G401 (cell line): Measurements from ENCODE around the gene MAPK9. TPM values are rescaled to one million over a fixed set of nuclear protein-coding genes. Genes with fewer than 3 reads are reported as not detected.

ENCODE experiments used
- DNase-seq: peaks from one replicate; pipeline ENCODE4 v3.0.0-alpha.2; 2015; ENCODE audit warnings: low spot score
- in situ Hi-C: cut with HindIII; loops from 2 replicates; pipeline ENCODE4 v1.10.0; 2016; ENCODE audit warnings: low sequenced_read_pairs, mixed read lengths
- total RNA-seq: library from RNA; depleted of rRNA; stranded (reverse); fragments of >200 nt; shearing (Covaris generic); gene quantifications from 2 replicates; pipeline ENCODE4 v1.2.3, GENCODE V29; 2014; rRNA removed

Gene MAPK9
- 44.2 and 83.2 TPM in 2 replicates for total RNA-seq

DNA sequence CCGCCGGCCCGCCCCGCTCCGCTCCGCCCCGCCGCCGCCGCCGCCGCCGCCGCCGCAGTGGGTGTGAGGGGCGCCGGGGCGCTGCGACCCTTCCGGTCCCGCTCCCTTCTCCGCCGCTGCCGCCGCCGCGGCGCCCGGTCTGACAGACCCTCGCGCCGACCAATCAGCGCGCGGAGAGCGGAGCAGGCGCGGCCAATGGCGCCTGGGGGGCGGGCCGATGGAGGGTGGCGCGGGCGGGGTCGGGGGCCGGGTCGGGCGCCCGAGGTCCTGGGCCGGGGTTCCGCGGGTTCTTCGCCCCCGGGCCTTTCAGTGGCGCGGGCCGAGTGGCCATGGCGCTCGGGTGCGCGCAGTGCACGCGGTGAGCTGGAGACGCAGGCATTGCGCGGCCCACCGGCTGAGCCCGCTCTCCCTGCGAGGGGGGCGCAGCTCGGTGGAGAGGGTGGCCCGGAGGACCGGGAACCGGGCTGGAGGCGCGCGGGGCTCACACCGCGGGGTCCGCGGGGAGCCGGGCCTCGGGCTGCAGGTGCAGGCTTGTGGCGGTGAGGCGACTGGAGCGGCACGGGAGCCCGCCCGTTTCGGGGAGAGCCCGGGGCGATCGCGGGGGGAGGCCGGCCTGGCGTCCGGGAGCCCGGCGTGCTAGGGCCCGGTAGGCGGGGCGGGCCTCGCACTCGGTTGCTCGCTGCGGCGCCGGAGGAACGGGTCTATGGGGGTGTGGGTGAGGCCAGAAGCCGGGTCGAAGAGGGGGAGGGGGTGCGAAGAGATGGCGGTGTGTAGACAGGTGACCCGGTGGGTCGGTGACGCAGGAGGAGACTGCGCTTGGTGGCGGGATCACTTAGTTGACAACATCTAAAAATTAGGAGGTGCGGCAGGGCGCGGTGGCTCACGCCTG lies at the start of gene MAPK9:
Gene MAPK9, minus strand, starts transcription at position 141 of the 889 bp plus-strand sequence. CDS start 11,522 bp downstream, outside the sequence.
- DNase-seq = peak; percentile 83
- in situ Hi-C loops = no loop called here

DNA sequence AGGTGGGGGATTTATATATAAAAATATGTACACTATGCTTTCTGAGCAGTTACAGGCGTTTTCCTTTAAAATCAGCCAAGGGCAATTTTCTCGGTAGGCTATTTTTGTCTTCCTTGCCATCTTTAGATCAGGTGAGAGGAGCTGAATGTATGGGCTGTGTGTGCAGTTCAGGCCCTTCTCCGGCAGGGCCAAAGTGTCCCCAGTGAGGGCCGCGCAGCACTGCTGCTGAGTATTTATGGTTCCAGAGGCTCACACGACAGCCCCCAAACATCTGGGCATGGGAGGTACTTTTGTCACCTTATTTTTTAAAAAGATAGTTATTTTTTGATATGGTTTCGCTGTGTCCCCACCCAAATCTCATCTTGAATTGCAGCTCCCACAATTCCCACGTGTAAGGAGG lies 49.7 kb upstream of the MAPK9 start:
- DNase-seq = no peak
- in situ Hi-C loops = no loop called here

DNA sequence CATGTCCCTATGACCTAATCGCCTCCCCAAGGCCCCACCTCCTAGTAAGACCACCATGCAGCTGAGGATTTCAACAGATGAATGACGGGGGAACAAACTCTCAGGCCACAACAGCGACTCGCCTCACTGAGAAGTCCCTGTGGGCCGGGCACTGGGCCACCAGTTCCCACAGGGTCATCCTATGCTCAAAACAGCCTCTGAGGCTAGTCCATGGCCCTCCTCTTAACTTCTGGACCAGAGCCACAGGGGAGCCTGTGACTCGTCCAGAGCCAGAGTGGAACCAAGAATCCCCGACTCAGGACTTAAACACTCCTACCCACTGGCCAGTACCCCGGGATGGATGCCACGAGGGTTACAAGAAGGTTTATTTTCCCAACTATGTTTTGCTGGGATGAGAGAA lies 49.0 kb upstream of the MAPK9 start:
- no peak for DNase-seq
- in situ Hi-C loops = no loop called here

DNA sequence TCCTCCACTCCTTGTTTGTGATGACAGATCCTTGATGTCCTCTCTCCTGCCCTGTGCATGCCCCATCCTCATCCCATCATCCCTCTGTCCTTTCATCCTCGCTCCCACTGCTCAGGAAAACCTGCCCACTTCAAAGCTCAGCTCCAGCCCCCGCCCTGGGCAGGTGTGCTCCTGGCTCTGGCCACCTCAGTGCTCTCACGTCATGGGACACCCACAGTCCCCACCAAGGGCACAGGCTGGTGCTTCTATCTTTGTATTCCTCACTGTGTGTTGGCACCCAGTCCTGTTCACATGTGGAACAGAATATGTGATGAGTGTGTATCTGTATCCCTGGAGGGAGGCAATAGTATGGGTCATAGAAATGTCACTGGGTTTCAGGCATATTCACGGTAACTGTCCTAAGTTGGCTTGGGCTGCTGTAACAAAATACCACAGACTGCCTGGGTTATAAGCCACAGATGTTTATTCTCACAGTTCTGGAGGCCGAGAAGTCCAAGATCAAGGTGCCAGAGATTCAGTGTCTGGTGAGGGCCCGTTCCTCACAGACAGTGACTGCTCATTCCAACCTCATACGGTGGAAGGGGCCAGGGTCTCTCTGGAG lies 47.8 kb upstream of the MAPK9 start:
- no peak for DNase-seq
- in situ Hi-C loops = no loop called here

DNA sequence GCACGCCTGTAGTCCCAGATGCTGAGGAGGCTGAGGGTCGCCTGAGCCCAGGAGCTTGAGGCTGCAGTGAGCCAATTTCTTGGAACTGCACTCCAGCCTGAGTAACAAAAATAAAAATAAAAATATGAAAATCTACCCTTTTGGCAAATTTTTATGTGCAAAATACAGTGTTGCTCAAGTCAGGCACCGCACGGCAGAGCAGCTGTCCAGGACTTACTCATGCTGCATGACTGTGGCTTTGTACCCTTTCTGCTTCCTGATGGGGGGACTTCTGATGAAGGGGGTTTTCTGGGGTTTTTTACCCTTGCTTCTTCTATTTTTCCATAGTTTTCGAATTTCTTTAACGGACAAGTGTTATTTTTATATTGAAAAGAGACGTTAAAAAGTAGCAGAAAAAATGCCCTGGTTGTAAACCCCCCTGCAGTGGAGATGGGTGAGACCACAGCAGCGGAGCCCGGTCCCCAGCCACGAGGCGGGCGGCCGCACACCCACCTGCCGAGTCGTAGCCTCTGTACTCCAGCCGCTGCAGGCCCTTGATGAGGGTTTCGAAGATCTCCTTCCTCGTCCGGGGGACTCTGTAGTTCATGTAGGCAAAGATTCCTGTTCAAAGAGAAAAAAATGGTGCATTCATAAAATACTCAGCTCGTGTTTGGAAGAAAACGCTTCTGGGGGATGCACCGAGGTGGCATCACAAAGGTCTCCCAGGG lies 46.3 kb upstream of the MAPK9 start:
- in situ Hi-C loops = no loop called here
- DNase-seq = no peak

- in situ Hi-C loops = no loop called here
- no peak for DNase-seq
Observed at GRCh38 chr5:180336234-180337020, 44.5 kb upstream of the MAPK9 start.

GRCh38 chr5:180335614-180336233 lies 43.8 kb upstream of the MAPK9 start:
- in situ Hi-C loops = no loop called here

GRCh38 chr5:180334751-180335613 lies 43.1 kb upstream of the MAPK9 start:
- in situ Hi-C loops = no loop called here
- no peak for DNase-seq

More at GRCh38 chr5:180335614-180336233, 43.8 kb upstream of the MAPK9 start:
- no peak for DNase-seq

DNA sequence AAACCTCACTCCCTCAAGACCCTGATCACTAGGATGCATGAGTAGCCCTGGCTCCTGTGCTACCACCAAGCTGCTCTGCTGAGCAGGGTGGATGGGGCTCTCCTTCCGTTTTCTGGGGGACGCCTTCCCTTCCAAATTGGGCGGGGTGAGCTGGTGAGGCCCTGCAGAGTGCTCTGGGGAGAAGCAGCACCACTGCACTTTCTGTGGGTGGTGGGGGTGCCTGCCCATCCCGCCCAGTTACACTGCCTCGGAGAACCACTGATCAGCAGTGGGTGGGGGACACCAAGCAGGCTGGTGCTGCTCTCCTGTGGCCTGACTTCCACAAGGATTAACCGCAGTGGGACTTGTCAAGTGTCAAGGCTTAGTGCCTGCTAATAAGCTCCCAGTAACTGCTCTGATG lies 42.3 kb upstream of the MAPK9 start:
- in situ Hi-C loops = no loop called here
- DNase-seq = no peak

GRCh38 chr5:180333661-180334060 lies 41.8 kb upstream of the MAPK9 start:
- in situ Hi-C loops = no loop called here
- DNase-seq = no peak

DNA sequence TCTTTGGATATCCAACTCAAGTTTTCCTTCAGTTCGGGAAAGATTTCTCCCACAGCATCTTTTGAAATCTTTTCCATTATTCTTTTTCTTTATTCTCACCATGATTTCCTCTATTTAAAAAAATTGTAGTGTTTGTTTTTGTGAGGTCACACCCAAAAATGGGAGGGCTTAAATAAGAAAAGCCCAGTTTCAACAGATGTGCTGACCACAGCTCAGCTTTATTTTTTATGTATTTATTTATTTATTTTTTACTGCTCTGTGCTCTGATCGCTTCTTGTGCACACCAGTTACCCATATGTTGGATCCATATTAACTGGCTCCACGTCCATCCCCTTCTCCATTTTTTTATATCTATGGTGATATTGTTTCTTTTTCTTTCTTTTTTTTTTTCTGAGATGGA lies 41.0 kb upstream of the MAPK9 start:
- DNase-seq = no peak
- in situ Hi-C loops = no loop called here

DNA sequence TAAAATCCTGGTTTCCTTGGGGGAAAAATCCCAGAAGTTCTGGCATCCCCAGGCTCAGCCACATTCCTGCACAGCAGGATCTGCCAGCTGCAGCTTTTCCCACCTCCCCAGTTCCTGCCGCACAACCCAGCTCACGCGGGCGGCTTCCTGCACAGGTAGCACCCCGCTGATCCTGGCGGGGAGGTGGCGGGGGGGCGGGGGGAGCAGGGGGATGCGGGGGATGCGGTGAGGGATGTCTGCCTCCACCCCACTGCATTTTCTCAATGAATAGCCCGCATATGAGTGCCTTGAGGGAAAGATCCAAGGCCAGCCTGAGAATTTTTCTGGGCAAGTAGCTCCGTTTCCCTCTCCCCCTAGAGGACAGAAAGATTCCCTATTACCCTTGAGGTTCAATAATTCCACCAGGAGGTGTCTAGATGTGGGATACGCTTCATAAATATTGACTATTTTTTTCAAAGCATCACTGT lies 40.2 kb upstream of the MAPK9 start:
- no peak for DNase-seq
- in situ Hi-C loops = no loop called here

GRCh38 chr5:180331647-180331950 lies 39.7 kb upstream of the MAPK9 start:
- no peak for DNase-seq

GRCh38 chr5:180330810-180331646 lies 39.1 kb upstream of the MAPK9 start:
- in situ Hi-C loops = no loop called here
- no peak for DNase-seq

More at GRCh38 chr5:180331647-180331950, 39.7 kb upstream of the MAPK9 start:
- in situ Hi-C loops = no loop called here

- in situ Hi-C loops = no loop called here
- DNase-seq = no peak
Observed at GRCh38 chr5:180330270-180330648, 38.4 kb upstream of the MAPK9 start.

- DNase-seq = no peak
- in situ Hi-C loops = loop anchor here (5.0 kb wide), 1 partner anchor 138 kb away; no protein-coding TSS in a partner anchor
Observed at GRCh38 chr5:180329606-180330269, 37.9 kb upstream of the MAPK9 start.

DNA sequence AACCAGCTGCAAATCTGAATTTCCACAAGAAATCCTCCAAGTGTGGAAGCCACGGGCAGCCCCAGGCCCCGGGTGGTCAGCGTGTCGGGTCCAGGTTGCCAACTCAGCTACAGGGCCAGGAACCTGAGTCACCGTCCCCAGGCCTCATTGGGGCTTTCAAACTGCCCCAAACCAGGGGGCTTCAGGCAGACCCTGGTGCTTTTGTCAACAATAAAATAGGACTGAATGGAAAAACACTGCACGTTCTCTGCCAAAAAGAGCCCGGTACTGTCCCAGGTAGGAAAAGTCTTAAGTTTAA lies 37.2 kb upstream of the MAPK9 start:
- DNase-seq = no peak
- in situ Hi-C loops = loop anchor here (5.0 kb wide), 1 partner anchor 138 kb away; no protein-coding TSS in a partner anchor
